A549 (cell line): ENCODE data around the gene PPM1L. TPM values are rescaled to one million over a fixed set of nuclear protein-coding genes. Genes with fewer than 3 reads are reported as not detected.

Experiments used
- ATAC-seq, 2 experiments: fragments of 200-7000 bp in 1 of 2; fragments of >200 bp in 1 of 2; cut with Nextera tagmentation in 1 of 2; cut with Tn5 transposase in 1 of 2; 3 replicates each; pipeline versions ENCODE4 v1.8.0 to v1.9.1; 2018 to 2020; ENCODE audit warnings: mild to moderate bottlenecking in 1 of 2, moderate library complexity in 1 of 2
- CTCF ChIA-PET: fragments of 300-600 bp; sonication (Branson Sonifier 250); formaldehyde crosslinking; extraction: SDS; loops from one replicate; lab custom pipeline; 2021; ENCODE audit warnings: antibody characterized with exemption, inconsistent platforms; lab: Yijun Ruan, JAX
- POLR2A ChIA-PET: fragments of 350-600 bp; formaldehyde crosslinking; extraction: SDS; loops from one replicate; lab custom pipeline; 2021; ENCODE audit warnings: antibody characterized with exemption, inconsistent platforms; lab: Yijun Ruan, JAX
- DNase-seq, 2 experiments: peaks; one replicate each; pipeline versions ENCODE4 v3.0.0 to v3.0.0-alpha.2; 2011 to 2016; ENCODE audit warnings: low read depth in 1 of 2, low spot score in 1 of 2
- FAIRE-seq: peaks from 2 replicates; lab custom pipeline; 2011; peaks lifted over from hg19 to GRCh38; lab: Jason Lieb, UNC
- H3K27ac ChIP-seq, 2 experiments: fragments of >200 bp; sonication (Bioruptor Twin); formaldehyde crosslinking; 3 replicates each; pipeline ENCODE4 v1.5.1; 2016 to 2017
- H3K4me1 ChIP-seq: fragments of >200 bp; sonication (Bioruptor Twin); formaldehyde crosslinking; 3 replicates; pipeline ENCODE4 v1.6.1; 2016
- H3K4me2 ChIP-seq: fragments of >200 bp; sonication (Bioruptor Twin); formaldehyde crosslinking; 3 replicates; pipeline ENCODE4 v1.6.1; 2016
- H3K4me3 ChIP-seq: fragments of >200 bp; sonication (Bioruptor Twin); formaldehyde crosslinking; 3 replicates; pipeline ENCODE4 v1.5.1; 2016
- H3K9me3 ChIP-seq: fragments of >200 bp; sonication (Bioruptor Twin); formaldehyde crosslinking; 3 replicates; pipeline ENCODE4 v1.6.1; 2016
- CHD4 ChIP-seq: fragments of 200-600 bp; sonication (generic); IDR thresholded peaks from 2 replicates; pipeline ENCODE4 v1.6.1; 2016; ENCODE audit warnings: antibody characterized with exemption, mild to moderate bottlenecking, borderline replicate concordance
- EHF ChIP-seq: fragments of 250-450 bp; sonication (Bioruptor Pico); IDR thresholded peaks from 2 replicates; pipeline ENCODE4 v1.5.0; 2020; ENCODE audit warnings: mild to moderate bottlenecking
- EHMT2 ChIP-seq: fragments of 200-600 bp; sonication (generic); IDR thresholded peaks from 2 replicates; pipeline ENCODE4 v1.6.1; 2016; ENCODE audit warnings: antibody characterized with exemption, low read depth, mild to moderate bottlenecking, moderate library complexity
- FOSL2 ChIP-seq, 2 experiments: fragments of 450-650 bp in 1 of 2; fragments of >200 bp in 1 of 2; sonication (Bioruptor Twin) in 1 of 2; formaldehyde crosslinking; IDR thresholded peaks; 2 replicates each; pipeline versions ENCODE4 v1.5.0 to v1.6.1; 2016 to 2020; ENCODE audit warnings: mild to moderate bottlenecking in 1 of 2, moderate library complexity in 1 of 2
- HDAC2 ChIP-seq: fragments of 200-600 bp; sonication (generic); IDR thresholded peaks from 2 replicates; pipeline ENCODE4 v1.6.1; 2016
- HOXA7 ChIP-seq: fragments of 250-450 bp; sonication (Bioruptor Pico); IDR thresholded peaks from 2 replicates; pipeline ENCODE4 v1.5.0; 2020; ENCODE audit warnings: mild to moderate bottlenecking, moderate library complexity
- JUNB ChIP-seq: fragments of >200 bp; sonication (Bioruptor Twin); formaldehyde crosslinking; IDR thresholded peaks from 2 replicates; pipeline ENCODE4 v1.6.1; 2016
- MAFK ChIP-seq: fragments of 450-650 bp; IDR thresholded peaks from 2 replicates; pipeline ENCODE4 v1.6.1; 2014; ENCODE audit not compliant: partially characterized antibody
- NFE2L2 ChIP-seq: fragments of 150-350 bp; conservative IDR thresholded peaks from 2 replicates; pipeline ENCODE4 v1.6.1; 2014; ENCODE audit warnings: low read length
- NPAS2 ChIP-seq: fragments of 250-450 bp; sonication (Bioruptor Pico); IDR thresholded peaks from 2 replicates; pipeline ENCODE4 v1.8.0; 2022; ENCODE audit warnings: mild to moderate bottlenecking, moderate library complexity, borderline replicate concordance
- PHF8 ChIP-seq: fragments of 200-600 bp; sonication (generic); IDR thresholded peaks from 2 replicates; pipeline ENCODE4 v1.6.1; 2016; ENCODE audit warnings: low read depth, mild to moderate bottlenecking, antibody characterized with exemption, moderate library complexity, borderline replicate concordance
- RARB ChIP-seq: fragments of 250-450 bp; sonication (Bioruptor Pico); IDR thresholded peaks from 2 replicates; pipeline ENCODE4 v1.8.0; 2021; ENCODE audit warnings: mild to moderate bottlenecking, moderate library complexity
- ZFP36 ChIP-seq: fragments of 450-650 bp; IDR thresholded peaks from 2 replicates; pipeline ENCODE4 v1.6.1; 2014; ENCODE audit warnings: borderline replicate concordance; ENCODE audit not compliant: partially characterized antibody
- WGBS: methylation state at CpG from one replicate; pipeline ENCODE4 v1.1.6; 2017; ENCODE audit errors: missing lambda C conversion rate; 5-methylcytosine and 5-hydroxymethylcytosine counted together
- polyA plus RNA-seq, 4 experiments: library from polyadenylated mRNA; depleted of rRNA in 3 of 4; stranded (reverse); fragments of >200 nt; fragmentation: RNase III in 1 of 4; extraction: RNeasy Plus Mini Kit Qiagen cat#74134 plus additional on column Dnase treatment in 1 of 4; gene quantifications; 2 replicates in 3 of 4; 3 replicates in 1 of 4; pipeline ENCODE4 v1.2.3, GENCODE V29; 2011 to 2017
- TF ChIP-seq, protein P1 (sequence below): IDR thresholded peaks from 2 replicates; pipeline ENCODE4 v1.6.1; 2012
- TF ChIP-seq, protein P2 (sequence below): IDR thresholded peaks from 2 replicates; pipeline ENCODE4 v1.6.1; 2012; ENCODE audit warnings: low read depth, borderline replicate concordance
- TF ChIP-seq, protein P3 (sequence below): fragments of 450-650 bp; IDR thresholded peaks from 2 replicates; pipeline ENCODE4 v1.6.1; 2014; ENCODE audit warnings: antibody characterized with exemption
- TF ChIP-seq, protein P4 (sequence below): fragments of >200 bp; sonication (Bioruptor Twin); formaldehyde crosslinking; IDR thresholded peaks from 3 replicates; pipeline ENCODE4 v1.5.1; 2016
- TF ChIP-seq, protein P5 (sequence below): fragments of >200 bp; sonication (Bioruptor Twin); formaldehyde crosslinking; IDR thresholded peaks from 2 replicates; pipeline ENCODE4 v1.6.1; 2016
- TF ChIP-seq, protein P6 (sequence below): fragments of 200-600 bp; sonication (generic); IDR thresholded peaks from 2 replicates; pipeline ENCODE4 v1.6.1; 2016; ENCODE audit warnings: antibody characterized with exemption, mild to moderate bottlenecking, moderate library complexity
- TF ChIP-seq, protein P7 (sequence below): fragments of 250-450 bp; sonication (Bioruptor Pico); IDR thresholded peaks from 2 replicates; pipeline ENCODE4 v1.5.0; 2021; ENCODE audit warnings: mild to moderate bottlenecking, moderate library complexity, borderline replicate concordance

Gene PPM1L
- polyA plus RNA-seq, 2 of the 4 experiments (the other 2 are of a cell fraction), result 0.27 to 0.45 TPM

DNA sequence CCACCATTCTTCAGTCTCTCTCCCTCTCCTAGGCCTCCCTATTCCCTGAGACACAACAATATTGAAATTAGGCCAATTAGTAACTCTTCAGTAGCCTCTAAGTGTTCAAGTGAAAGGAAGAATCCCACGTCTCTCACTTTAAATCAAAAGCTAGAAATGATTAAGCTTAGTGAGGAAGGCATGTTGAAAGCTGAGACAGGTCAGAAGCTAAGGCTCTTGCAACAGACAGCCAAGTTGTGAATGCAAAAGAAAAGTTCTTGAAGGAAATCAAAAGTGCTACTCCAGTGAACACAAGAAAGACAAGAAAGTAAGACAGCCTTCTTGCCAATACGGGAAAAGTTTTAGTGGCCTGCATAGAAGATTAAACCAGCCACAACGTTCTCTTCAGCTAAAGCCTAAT lies 41.3 kb downstream of the PPM1L start:
- no peaks in the 10 kb centered on the region for H3K4me1 ChIP-seq
- no peaks in the 10 kb centered on the region for H3K9me3 ChIP-seq
- FAIRE-seq, result no peak
- H3K4me3 ChIP-seq, result no peak overlapping the region
- no peak overlapping the region for H3K27ac ChIP-seq
- CTCF ChIA-PET, result interaction anchor here (1.8 kb wide), 1 partner anchor 16 kb away, joined by 3 read pairs; no protein-coding TSS in a partner anchor
- TF ChIP-seq, protein P1, sequence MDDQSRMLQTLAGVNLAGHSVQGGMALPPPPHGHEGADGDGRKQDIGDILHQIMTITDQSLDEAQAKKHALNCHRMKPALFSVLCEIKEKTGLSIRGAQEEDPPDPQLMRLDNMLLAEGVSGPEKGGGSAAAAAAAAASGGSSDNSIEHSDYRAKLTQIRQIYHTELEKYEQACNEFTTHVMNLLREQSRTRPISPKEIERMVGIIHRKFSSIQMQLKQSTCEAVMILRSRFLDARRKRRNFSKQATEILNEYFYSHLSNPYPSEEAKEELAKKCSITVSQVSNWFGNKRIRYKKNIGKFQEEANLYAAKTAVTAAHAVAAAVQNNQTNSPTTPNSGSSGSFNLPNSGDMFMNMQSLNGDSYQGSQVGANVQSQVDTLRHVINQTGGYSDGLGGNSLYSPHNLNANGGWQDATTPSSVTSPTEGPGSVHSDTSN, result no peak
- TF ChIP-seq RARB (CRISPR knock-in tag), result no peak
- TF ChIP-seq NPAS2 (CRISPR knock-in tag), result no peak
- TF ChIP-seq ZFP36, result no peak
- TF ChIP-seq, protein P2, sequence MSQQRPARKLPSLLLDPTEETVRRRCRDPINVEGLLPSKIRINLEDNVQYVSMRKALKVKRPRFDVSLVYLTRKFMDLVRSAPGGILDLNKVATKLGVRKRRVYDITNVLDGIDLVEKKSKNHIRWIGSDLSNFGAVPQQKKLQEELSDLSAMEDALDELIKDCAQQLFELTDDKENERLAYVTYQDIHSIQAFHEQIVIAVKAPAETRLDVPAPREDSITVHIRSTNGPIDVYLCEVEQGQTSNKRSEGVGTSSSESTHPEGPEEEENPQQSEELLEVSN, result no peak
- no peak for TF ChIP-seq PHF8
- TF ChIP-seq NFE2L2, result no peak
- TF ChIP-seq EHF, result no peak
- no peak for TF ChIP-seq EHMT2
- no peak for ATAC-seq
- 31% methylated on average over 3 of the region's 3 CpGs for WGBS
- no peak overlapping the region for H3K4me2 ChIP-seq
- POLR2A ChIA-PET, result no interaction called here
- no peak for DNase-seq

DNA sequence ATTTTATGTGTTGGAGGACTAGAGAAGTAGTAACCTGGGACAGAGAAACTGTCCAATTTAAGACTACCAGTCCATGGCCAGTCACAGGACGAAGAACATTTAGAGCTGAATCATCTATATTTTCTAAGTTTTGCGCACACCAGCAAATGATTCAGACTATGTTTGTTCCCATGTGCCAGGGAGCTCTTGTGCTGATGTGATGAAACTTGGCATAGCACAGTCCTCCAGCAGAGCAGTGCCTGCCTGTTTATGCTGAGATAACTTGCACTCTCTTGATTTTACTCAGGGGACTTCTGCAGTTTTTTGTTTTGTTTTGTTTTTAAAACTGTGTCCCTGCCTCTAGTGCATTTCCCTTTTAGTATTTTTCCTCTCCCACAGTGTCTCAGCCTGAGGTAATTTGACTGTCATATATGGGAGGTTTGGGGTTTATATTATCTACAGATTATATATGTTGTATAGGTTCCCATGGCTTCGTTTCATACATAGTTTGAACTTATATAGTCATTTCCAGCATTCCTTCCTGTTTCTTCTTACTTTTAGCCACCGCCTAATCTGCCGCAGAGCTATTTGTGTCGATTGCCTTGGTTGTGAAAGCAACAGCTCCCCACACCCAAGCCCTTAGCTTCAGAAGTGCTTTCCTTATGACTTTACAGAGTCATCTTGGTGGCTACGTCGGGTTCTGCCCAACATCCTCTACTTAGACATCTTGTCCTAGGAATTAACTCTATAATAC lies 45.5 kb downstream of the PPM1L start:
- CTCF ChIA-PET, result no interaction called here
- DNase-seq (no peak), ATAC-seq (peak; percentile 20 to 47; a peak in 1 of 6 replicates)

DNA sequence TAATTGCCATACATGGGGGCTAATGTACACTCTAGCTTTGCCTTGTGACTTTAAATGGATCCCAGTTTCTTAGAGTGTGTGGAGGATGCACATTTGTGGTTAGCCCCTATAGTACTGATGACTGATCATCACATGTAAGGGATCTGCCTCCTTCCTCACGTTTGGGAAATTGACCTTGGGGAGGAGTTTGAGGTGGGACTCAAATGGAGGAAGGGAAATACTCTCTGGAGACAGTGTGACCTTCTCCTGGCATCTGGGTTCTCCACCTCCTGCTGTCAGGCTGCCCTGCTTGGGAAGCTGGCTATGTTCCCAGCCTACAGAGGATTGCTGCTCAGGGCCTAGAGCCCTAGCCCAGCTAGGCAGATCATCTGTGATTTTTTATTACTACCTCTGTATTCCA lies 48.7 kb downstream of the PPM1L start:
- TF ChIP-seq, protein P3, sequence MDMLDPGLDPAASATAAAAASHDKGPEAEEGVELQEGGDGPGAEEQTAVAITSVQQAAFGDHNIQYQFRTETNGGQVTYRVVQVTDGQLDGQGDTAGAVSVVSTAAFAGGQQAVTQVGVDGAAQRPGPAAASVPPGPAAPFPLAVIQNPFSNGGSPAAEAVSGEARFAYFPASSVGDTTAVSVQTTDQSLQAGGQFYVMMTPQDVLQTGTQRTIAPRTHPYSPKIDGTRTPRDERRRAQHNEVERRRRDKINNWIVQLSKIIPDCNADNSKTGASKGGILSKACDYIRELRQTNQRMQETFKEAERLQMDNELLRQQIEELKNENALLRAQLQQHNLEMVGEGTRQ, result no peak
- TF ChIP-seq HDAC2 (no peak), EHMT2 (no peak), JUNB (no peak), FOSL2 (IDR thresholded peaks at IDR 0.05) (no peak), FOSL2 (CRISPR knock-in tag; IDR thresholded peaks at IDR 0.05) (no peak), CHD4 (no peak)
- TF ChIP-seq, protein P4, sequence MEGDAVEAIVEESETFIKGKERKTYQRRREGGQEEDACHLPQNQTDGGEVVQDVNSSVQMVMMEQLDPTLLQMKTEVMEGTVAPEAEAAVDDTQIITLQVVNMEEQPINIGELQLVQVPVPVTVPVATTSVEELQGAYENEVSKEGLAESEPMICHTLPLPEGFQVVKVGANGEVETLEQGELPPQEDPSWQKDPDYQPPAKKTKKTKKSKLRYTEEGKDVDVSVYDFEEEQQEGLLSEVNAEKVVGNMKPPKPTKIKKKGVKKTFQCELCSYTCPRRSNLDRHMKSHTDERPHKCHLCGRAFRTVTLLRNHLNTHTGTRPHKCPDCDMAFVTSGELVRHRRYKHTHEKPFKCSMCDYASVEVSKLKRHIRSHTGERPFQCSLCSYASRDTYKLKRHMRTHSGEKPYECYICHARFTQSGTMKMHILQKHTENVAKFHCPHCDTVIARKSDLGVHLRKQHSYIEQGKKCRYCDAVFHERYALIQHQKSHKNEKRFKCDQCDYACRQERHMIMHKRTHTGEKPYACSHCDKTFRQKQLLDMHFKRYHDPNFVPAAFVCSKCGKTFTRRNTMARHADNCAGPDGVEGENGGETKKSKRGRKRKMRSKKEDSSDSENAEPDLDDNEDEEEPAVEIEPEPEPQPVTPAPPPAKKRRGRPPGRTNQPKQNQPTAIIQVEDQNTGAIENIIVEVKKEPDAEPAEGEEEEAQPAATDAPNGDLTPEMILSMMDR, result no peak
- TF ChIP-seq, protein P5, sequence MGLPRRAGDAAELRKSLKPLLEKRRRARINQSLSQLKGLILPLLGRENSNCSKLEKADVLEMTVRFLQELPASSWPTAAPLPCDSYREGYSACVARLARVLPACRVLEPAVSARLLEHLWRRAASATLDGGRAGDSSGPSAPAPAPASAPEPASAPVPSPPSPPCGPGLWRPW, result no peak
- TF ChIP-seq, protein P6, sequence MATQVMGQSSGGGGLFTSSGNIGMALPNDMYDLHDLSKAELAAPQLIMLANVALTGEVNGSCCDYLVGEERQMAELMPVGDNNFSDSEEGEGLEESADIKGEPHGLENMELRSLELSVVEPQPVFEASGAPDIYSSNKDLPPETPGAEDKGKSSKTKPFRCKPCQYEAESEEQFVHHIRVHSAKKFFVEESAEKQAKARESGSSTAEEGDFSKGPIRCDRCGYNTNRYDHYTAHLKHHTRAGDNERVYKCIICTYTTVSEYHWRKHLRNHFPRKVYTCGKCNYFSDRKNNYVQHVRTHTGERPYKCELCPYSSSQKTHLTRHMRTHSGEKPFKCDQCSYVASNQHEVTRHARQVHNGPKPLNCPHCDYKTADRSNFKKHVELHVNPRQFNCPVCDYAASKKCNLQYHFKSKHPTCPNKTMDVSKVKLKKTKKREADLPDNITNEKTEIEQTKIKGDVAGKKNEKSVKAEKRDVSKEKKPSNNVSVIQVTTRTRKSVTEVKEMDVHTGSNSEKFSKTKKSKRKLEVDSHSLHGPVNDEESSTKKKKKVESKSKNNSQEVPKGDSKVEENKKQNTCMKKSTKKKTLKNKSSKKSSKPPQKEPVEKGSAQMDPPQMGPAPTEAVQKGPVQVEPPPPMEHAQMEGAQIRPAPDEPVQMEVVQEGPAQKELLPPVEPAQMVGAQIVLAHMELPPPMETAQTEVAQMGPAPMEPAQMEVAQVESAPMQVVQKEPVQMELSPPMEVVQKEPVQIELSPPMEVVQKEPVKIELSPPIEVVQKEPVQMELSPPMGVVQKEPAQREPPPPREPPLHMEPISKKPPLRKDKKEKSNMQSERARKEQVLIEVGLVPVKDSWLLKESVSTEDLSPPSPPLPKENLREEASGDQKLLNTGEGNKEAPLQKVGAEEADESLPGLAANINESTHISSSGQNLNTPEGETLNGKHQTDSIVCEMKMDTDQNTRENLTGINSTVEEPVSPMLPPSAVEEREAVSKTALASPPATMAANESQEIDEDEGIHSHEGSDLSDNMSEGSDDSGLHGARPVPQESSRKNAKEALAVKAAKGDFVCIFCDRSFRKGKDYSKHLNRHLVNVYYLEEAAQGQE, result no peak
- TF ChIP-seq, protein P7, sequence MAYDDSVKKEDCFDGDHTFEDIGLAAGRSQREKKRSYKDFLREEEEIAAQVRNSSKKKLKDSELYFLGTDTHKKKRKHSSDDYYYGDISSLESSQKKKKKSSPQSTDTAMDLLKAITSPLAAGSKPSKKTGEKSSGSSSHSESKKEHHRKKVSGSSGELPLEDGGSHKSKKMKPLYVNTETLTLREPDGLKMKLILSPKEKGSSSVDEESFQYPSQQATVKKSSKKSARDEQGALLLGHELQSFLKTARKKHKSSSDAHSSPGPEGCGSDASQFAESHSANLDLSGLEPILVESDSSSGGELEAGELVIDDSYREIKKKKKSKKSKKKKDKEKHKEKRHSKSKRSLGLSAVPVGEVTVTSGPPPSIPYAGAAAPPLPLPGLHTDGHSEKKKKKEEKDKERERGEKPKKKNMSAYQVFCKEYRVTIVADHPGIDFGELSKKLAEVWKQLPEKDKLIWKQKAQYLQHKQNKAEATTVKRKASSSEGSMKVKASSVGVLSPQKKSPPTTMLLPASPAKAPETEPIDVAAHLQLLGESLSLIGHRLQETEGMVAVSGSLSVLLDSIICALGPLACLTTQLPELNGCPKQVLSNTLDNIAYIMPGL, result no peak
- no peak for DNase-seq
- no peak for ATAC-seq
- Histone ChIP-seq H3K27ac (no peak overlapping the region), H3K4me2 (no peak overlapping the region), H3K4me1 (no peaks in the 10 kb centered on the region), H3K9me3 (no peaks in the 10 kb centered on the region), H3K4me3 (no peak overlapping the region)
- CTCF ChIA-PET, result no interaction called here
- POLR2A ChIA-PET, result no interaction called here
- WGBS, result 0% methylated on average over 1 of the region's 1 CpG
- FAIRE-seq, result no peak

More for the DNA sequence above, 45.5 kb downstream of the PPM1L start:
- H3K9me3 ChIP-seq, result no peaks in the 10 kb centered on the region
- peak; percentile 50 for TF ChIP-seq MAFK
- TF ChIP-seq HOXA7 (CRISPR knock-in tag), result no peak
- POLR2A ChIA-PET, result no interaction called here
- FAIRE-seq, result no peak
- no peaks in the 10 kb centered on the region for H3K4me1 ChIP-seq
- no peak overlapping the region for H3K27ac ChIP-seq
- whole genome bisulfite sequencing, result 48% methylated on average over 8 of the region's 8 CpGs
- no peak overlapping the region for H3K4me3 ChIP-seq
- H3K4me2 ChIP-seq, result no peak overlapping the region
